GM10847 (cell line): Measurements from ENCODE around the gene NUP62.
A peak's percentile ranks its signal among the peaks of the same experiment; 100 is the strongest.

Experiments used
- POLR2A ChIP-seq: IDR thresholded peaks from 2 replicates; pipeline ENCODE4 v1.6.1; 2011; ENCODE audit not compliant: insufficient read length; ENCODE audit errors: extremely low read depth

NUP62 gene

DNA sequence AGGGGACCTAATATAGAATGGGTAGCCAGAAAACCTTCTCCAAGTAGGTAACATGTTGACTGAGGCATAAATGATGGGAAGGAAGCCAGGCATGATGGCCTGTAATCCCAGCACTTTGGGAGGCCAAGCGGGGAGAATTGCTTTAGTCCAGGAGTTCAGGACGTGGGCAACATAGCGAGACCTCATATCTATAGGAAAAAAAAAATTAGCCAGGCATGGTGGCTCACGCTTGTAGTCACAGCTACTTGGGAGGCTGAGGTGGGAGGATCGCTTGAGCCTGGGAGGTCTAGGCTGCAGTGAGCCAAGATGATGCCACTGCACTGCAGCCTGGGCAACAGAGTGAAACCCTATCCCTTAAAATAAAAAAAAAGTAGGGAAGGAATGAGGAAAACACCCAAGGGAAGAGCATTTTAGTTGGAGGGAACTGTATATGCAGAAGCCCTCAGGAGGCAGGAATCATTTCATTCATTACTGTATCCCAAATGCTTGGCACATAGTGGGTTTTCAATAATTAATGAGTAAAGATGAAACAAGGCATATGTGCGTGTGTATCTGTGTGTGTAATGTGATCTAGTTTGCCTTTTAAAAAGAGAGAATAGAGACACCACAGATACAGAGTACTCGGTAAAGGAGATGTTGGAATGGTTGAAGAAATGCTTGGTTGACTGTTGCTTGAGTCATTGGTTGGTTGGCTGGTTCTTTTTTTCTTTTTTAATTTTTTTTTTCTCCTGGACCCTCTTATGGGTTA is 2.2 kb upstream of the NUP62 start:
- no peak for TF ChIP-seq POLR2A

DNA sequence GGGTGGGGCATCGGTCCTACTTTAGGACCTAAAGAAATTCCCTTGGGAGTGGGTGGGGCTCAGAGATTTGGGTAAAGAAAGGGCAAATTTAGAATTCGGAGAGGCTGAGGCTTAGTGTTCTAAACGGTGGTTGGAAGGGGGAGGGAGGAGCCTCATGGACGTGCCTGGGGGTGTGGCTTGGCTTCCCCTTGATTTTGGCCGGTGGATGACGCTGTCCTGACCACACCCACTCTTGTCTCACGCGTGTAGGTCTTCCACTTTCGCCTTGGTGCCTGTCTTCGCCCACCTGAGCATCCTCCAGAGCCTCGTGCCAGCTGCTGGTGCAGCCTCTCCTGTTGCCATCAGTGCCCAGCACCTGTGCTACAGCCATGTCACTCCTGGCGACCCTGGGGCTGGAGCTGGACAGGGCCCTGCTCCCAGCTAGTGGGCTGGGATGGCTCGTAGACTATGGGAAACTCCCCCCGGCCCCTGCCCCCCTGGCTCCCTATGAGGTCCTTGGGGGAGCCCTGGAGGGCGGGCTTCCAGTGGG is 1.2 kb upstream of the NUP62 start:
- no peak for TF ChIP-seq POLR2A

DNA sequence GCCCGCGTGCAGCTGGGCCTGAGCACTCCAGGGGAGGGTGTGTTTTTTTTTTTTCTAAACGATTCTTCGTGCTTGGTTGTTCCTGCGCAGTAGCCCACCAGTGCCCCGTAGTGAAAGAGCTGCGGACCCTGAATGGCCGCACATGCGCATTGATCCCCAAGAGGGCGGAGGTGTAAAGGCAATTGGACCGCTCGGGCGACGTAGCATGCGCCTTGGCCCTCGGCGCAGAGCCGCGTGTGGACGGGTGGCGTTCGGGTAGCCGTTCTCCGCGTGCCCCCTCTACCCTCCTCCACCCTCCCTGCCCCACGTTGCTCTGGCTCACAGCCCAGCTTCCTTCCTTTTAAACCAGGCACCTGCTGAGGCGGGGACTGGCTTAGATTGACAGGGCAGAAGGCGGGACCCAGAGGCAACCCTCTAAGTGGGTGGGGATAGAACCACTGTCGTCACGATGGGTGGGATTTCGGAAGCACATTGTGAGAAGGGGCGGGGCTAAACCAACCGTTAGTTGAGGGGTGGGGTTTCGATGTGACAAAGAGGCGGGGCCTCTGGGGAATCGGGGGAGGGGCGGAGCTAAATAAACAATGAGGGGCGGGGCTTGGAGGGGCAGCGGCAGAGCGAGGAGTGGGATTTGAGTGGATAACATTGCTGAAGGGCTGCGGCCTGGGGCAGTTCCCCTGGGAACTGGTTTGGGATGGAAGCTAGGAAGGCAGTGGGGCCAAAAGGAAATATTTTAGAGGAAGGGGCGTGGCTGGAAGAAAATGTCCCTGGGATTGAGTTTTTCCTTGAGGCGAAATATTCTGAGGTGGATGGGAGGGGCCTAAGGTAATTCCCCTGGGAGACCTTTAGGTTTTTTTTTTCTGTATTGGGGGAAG is 543 bp upstream of the NUP62 start:
- TF ChIP-seq POLR2A = peak; percentile 98

DNA sequence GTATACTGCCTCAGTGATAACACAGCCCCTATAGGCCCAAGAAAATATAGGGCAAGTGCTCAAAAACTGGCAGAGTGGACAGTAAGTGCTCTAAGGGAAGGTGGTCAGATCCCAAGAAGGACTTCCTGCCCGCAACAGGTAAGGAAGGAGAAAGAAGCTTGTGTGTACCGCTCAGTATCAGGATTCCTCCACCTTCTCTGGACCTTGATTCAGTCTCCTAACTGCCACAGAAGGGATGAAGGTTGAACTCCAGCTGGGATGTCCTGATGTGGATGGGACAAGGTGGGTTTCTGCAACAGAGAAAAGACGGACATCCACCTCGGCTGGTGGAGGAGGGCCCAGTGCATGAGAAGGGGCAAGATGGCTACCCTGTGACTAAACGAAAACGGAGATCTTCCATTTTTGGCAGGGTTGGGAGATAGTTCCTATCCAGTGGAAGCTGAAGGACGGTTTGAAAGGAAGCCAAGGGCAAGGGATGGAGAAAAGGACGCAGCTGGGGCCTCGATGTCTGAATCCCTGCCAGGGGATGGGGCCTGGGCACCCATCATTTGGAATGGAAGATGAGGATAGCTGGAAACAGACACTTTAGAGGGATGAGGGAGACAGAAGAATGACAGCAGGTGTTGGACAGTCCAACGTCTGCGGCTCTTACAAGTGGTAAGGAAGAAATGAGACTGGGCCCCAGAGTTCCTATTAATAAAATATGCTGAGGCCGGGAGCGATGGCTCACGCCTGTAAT is 1.6 kb downstream of the NUP62 start:
- TF ChIP-seq POLR2A = no peak

DNA sequence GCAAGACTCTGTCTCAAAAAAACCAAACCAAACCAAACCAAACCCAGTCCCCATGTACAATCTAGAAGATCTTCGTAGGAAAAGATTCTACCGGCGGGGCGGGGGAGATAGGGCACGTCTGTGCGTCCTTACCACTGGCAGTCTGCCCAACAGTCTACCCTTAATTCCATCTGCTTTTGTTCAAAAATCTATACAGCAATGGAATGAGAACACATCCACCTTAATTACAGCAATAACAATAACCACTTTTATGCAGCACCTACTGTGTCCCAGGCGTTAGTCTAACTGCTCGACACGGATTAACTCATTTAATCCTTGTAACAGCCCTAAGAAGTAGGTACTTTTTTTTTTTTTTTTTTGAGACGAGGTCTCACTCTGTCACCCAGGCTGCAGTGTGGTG is 2.8 kb downstream of the NUP62 start:
- TF ChIP-seq POLR2A = no peak

- no peak for TF ChIP-seq POLR2A
Measured at GRCh38 chr19:49925486-49925885, 3.8 kb downstream of the NUP62 start.

DNA sequence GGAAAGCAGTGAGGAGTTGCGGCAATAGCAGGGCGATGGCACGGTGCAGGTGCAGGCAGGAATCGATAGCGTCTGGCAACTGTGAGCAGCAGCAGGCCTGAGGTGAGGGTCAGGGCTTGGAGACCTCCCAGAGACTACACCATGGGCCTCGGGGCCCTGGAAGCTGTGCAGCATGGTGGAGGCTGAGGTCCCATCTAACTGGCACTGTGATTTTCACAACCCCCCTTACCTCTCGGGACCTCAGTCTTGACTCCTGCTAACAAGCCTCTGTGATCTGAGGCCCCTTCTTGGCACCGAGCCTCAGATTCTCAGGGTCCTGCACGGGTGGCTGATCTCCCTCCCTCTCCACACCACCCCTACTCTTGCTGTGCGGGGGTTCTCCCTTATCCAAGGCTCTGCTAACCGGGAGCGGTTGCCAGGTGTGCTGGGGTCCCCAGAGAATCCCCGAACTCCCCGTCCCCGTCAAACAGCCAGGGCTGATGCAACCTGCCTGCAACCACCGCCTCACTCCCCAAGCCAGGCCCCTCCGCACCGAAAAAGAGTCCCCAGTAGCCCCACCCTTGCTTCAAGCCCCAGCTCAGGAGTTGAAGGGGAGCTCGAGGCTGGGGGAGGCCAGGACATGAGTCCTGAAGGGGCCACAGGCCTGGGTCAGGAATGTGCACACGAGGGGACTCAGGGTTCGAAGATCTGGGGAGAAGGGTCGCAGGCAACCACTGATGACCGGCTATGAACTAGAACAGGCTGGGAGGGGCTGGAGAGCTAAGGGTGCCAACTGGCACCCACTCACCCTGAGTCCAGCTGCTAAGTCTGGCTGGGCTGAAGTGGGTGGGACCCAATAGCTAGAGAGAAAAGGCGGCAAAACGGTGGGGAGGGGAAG is 5.1 kb downstream of the NUP62 start:
- no peak for TF ChIP-seq POLR2A

- no peak for TF ChIP-seq POLR2A
Measured at GRCh38 chr19:49923055-49924003, 6.0 kb downstream of the NUP62 start.

DNA sequence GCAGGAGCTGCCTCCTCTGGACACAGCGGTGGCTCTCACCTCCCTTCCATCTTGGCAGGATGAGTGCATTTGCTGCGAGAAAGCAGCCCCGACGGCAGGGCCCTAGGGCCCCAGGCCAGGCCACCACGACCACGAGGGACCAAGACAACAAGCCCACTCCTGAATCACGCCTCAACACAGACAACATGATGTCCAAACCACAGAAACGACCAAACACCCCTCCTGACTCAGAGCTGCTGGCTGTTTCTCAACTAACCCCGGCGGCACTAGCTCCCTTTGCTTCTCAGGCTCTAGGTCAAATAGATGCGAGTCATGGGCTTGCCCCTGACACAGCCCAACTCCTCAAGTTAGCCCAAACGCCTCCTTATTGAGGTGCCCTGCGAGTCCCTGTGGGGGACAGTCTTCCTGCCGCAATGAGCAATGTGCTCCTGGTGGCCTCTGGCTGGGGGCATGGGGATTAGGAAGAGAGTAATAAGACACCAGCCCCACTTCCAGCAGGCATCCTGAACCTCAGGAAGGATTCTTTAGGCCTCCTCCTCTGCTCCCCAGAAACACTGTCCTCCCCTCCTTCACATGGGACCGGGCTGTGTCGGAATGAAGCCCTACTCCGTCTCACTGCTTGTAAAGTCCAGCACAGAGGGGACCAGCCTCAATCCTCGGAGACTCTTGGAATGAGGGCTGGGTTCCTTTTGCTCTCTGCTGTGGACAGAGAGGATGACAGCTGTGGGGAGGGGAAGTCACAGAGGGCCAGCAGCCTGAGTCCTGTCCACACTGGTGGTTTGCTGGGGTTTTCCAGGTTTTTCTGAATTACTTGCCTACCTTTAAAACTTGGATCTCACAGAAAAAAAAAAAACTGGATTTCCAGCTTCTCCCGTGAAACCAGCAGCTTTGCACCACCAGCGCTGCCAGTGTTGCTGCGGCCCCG is 7.2 kb downstream of the NUP62 start:
- TF ChIP-seq POLR2A = no peak

DNA sequence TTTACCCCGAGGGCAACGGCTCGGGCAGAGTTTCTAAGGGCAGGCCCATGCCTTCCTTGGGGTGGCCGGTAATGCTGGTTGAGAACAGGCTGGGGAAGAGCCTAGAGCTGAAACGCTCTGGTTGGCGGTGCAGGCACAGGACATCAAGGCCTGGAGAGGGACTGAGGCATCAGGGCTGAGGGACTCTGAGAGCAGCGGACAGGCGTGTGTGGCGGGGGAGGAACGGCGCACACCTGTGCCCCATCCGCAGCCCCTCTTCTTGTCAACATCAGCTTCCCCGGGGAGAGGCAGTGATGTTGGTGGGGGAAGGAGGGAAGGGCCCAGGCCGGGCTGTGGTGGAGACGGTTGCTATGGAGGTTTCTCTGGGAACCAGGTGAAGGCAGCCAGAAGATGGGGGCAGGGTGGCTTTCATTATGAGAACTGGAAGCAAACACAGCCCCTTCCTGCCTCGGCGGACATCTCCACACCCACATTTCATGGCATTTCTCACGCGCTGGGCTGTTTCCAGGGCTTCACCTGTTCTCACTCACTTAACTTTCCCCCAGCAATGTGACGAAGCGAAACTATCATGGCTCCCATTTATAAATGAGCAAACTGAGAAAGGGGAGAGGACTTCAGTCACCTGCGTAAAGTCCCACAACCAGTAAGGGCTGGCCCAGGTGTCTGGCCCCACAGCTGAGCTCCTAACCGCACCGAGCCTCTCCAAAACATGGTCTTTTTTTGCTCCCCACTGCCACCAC is 8.5 kb downstream of the NUP62 start:
- TF ChIP-seq POLR2A = no peak

- TF ChIP-seq POLR2A = no peak
Measured at GRCh38 chr19:49918089-49918488, 11.2 kb downstream of the NUP62 start.
